GM19035 (cell line): Measurements from ENCODE around the gene NATD1.
A peak's percentile ranks its signal among the peaks of the same experiment; 100 is the strongest.

Source experiments
- ATAC-seq: cut with Tn5 transposase; IDR thresholded peaks from one replicate; pipeline ENCODE4 v1.9.1; 2021; ENCODE audit not compliant: unreplicated experiment

NATD1 gene

GRCh38 chr17:21275579-21276263 is 22.5 kb upstream of the NATD1 start:
- ATAC-seq = peak; percentile 93

- ATAC-seq = no peak
These were observed 21.9 kb upstream of the NATD1 start for GRCh38 chr17:21275047-21275578.

- ATAC-seq = no peak
These were observed 19.9 kb upstream of the NATD1 start for GRCh38 chr17:21272881-21273792.

GRCh38 chr17:21272250-21272649 is 19.0 kb upstream of the NATD1 start:
- no peak for ATAC-seq

- no peak for ATAC-seq
These were observed 18.4 kb upstream of the NATD1 start for GRCh38 chr17:21271454-21272183.

GRCh38 chr17:21269394-21269793 is 16.2 kb upstream of the NATD1 start:
- no peak for ATAC-seq

- no peak for ATAC-seq
These were observed 15.5 kb upstream of the NATD1 start for GRCh38 chr17:21268596-21269188.

- ATAC-seq = no peak
These were observed 10.2 kb upstream of the NATD1 start for GRCh38 chr17:21263376-21263775.

- ATAC-seq = no peak
These were observed 9.2 kb upstream of the NATD1 start for GRCh38 chr17:21262259-21262993.

GRCh38 chr17:21258593-21258992 is 5.4 kb upstream of the NATD1 start:
- ATAC-seq = no peak

GRCh38 chr17:21253646-21254441 is 634 bp upstream of the NATD1 start:
- ATAC-seq = peak; percentile 21

- ATAC-seq = no peak
These were observed 868 bp downstream of the NATD1 start for GRCh38 chr17:21252289-21252795.

- ATAC-seq = no peak
These were observed 1.7 kb downstream of the NATD1 start for GRCh38 chr17:21251337-21252010.

- no peak for ATAC-seq
These were observed 2.4 kb downstream of the NATD1 start for GRCh38 chr17:21250854-21251253.

- ATAC-seq = no peak
These were observed 3.1 kb downstream of the NATD1 start for GRCh38 chr17:21249920-21250703.

GRCh38 chr17:21249086-21249795 is 4.0 kb downstream of the NATD1 start:
- ATAC-seq = no peak

- no peak for ATAC-seq
These were observed 4.7 kb downstream of the NATD1 start for GRCh38 chr17:21248500-21248899.
